ENCODE results near the gene F2R.

The F2R gene

DNA sequence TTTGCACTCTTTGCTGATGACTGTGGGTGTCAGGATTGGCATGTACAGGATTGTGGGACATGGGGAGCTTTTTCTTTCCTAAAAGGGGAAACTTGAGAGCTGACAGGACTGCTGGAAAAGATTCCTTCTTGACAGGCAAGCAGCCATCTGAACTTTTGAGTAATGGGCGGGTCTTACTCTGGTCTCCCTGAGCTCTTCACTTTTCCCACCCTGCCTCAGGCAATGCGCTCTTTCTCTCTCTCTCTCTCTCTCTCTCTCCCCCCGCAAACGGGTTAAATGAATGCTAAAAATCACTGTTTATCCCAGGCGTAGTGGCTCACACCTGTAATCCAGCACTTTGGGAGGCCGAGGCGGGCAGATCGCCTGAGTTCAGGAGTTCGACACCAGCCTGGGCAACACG, 65.8 kb downstream of the F2R start:
- TF ChIP-seq GATA3 (IDR thresholded peaks at IDR 0.05; ENCODE audit: low read depth, low read length) (no peak), GATA2 (IDR thresholded peaks at IDR 0.05; ENCODE audit: low read depth, low read length) (no peak)

DNA sequence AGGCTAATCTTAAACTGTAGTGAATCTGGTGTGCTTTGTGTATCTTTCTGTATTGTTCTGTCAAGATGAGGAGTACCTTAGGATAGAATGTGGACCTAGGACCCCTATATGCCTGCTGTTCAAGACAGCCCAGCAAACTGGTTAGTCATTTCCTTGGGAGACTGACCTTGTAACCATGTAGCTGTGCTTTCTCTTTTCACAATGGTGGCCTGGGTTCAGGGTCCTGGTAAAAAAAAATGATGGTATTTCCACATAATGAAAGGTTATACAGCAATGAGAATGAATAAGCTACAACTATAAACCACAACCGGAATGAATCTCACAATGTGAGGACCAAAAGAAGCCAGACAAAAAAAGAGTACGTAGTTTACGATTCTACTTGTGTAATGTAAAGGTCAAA, 66.5 kb downstream of the F2R start:
- TF ChIP-seq GATA2 (IDR thresholded peaks at IDR 0.05; ENCODE audit: low read depth, low read length) (no peak), GATA3 (IDR thresholded peaks at IDR 0.05; ENCODE audit: low read depth, low read length) (no peak)
